GM19467 (cell line): ENCODE results near the gene STX7.

ENCODE experiments used
- ATAC-seq: cut with Tn5 transposase; IDR thresholded peaks from one replicate; pipeline ENCODE4 v1.9.1; 2021; ENCODE audit warnings: mild to moderate bottlenecking, moderate library complexity; ENCODE audit not compliant: unreplicated experiment

Gene STX7

DNA sequence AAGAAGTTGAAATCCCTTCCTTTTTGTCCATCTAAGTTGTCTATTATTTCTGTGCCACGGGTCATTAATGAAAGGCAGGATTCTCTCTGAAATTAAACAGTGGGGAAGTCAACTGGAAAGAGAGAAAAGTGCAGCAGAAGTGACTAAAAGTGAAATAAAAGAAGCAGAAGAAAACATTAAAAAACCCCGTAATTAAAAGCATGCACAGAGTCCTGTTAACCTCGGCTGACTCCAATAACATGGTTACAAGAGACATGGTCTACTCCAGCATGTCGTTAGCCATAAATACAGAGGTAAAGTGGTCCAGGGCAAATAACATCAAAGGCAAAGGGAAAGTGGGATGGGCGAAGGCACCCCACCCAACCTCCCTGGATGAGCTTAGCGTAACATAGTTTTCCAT is 98.6 kb downstream of the STX7 start:
- no peak for ATAC-seq

DNA sequence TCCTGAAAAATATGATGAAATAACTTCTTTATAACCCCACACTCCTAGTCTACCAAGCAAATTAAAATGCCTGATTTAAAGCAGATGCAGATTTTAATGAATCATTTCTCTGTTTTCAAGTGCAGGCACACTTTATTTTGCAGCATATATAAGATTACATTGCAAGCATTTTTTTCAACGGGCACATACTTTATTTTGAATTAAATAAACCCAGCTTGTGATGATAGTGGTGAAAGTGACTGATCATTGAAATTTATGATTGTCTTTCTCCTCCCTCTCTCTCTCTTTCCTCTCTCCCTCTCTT is 99.5 kb downstream of the STX7 start:
- no peak for ATAC-seq

DNA sequence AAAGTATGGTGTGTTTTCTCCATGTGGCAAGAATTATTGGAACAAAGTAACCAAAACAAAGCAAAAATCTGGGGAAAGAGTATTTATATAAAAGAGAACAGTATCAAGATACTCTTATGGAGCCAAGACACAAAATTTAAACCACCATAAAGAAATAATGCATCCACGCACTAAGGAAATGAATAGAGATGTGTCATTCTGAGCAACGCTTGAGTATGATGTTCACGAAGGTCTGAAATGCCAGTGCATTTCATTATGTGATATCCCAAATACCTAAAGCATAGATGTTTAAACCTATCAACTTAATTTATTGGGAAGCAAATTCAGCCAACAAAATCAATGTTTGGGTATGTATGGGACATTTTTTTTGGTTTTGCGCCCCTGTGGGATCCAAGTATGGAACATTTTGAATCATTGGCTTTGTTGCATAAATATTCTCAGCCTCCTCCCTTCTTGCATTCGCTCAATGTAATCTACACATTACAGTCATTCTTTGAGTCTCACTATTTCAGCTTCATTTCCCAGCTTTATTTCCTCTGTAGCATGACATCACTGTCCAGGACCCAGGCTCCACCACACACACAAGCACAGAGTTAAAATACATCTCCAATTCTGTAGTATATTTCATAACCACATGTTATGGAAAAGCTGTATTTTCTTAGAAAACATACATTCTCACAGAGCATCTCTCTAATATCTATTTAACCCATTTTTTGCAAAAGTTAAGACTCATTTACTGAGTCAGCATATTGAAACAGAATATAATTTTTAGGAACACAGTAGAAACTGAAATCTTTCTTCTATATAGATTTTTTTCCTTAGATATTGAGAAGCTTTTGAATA is 100.0 kb downstream of the STX7 start:
- ATAC-seq: no peak

DNA sequence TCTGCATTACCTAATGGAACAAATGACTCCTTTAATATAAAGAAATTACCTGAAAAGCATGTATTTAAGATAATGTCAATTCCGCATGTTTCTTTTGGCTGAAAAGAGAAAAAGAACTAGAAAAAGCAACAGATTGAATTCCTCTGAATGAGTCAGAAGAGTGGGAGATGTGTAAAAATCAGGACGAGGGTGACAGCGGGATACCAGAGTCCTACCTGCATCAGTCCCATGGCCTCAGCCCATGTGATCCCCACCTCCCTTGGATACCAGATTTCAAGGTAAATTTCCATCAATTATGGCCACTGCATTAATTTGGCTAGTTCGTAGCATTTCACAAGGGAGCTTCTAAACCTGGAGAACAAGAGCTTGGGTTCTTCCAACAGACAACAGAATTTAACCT is 101.6 kb downstream of the STX7 start:
- ATAC-seq: no peak

DNA sequence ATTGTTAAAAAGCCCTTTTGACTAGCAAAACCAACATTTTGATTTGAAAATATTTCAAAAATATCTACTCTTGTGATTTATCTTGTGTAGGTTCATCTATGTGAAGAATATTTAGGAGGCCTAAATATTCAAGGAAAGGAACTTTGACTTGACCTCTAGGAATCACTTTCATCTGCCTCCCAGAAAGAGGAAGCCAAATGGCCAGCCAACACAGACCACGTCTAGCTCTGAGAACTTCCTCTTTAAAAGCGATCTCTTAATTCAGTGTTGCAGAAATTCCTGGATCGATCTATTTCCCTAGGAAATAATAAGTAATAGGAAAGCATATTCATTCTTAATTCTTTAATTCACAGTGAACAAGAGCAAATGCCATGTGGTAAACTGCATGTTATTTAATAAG is 102.1 kb downstream of the STX7 start:
- no peak for ATAC-seq

DNA sequence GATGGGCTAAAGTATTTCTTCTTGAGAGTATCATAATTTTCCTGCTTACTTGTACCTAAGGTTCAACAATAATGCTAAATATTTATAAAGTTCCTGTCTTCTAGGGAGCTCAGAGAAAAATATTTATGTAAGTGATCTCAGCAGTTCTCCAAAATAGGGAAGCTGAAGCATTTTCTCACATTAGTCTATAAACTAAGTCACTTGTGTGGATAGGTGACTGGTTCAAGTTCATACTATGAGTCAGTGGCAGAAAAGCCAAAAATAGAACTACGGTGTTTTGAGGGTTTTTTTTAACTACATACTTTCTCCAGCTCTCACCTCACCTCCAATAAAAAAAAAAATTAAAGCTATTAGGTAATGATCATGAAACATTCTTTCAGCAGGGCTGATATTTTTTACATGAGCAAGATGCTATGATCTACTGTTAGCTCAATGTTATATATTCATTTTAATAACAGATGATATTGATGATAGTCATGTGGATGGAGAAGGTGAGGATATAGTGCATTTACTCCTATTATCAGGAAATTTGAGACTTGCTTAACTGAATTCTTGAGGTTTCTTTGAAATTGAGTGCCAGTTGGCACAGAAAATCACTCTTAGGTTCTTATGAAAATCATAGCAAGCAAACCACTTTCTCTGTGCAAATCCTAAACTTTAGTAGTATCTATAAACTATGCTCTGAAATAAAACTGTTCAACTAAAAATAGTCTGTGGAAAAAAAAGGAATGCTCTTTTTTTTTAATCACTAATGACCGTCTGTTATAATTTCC is 107.6 kb downstream of the STX7 start:
- ATAC-seq: no peak

DNA sequence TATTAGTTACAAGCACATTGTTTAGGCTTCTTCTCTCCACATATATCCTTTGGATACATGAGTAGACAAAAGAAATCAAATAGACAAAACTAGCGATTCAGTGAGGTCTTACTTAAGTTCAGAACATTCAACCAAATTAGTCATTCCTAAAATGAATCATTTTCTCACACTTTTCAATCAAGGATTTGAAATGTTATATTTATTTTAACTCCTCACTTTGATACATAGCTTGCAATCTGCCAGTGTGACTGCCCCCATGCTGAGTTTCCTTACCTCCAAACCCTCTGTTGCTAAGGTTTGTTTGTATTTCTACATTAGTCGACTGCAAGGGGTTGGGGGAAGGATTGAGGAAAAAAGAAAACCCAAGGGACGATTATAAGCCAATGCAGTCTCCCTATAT is 108.2 kb downstream of the STX7 start:
- no peak for ATAC-seq

DNA sequence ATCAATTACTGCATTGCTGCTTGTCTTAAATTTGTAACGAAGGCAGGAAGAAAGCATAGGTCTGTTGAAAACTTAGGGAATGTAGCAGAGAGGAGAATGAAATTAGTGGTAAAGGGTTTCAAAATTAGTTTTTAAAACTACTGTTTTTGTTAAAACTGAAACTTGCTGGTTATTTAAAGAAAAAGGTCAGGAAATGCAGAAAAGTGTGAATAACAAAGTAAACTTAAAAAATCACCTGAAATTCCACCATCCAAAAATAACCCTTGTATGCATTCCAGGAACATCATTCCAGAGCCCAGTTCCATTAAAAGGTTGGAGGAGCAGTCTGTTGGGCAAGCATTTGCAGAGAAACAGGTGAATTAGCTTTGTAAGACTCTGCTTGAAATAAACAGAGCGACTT is 108.6 kb downstream of the STX7 start:
- ATAC-seq: no peak

DNA sequence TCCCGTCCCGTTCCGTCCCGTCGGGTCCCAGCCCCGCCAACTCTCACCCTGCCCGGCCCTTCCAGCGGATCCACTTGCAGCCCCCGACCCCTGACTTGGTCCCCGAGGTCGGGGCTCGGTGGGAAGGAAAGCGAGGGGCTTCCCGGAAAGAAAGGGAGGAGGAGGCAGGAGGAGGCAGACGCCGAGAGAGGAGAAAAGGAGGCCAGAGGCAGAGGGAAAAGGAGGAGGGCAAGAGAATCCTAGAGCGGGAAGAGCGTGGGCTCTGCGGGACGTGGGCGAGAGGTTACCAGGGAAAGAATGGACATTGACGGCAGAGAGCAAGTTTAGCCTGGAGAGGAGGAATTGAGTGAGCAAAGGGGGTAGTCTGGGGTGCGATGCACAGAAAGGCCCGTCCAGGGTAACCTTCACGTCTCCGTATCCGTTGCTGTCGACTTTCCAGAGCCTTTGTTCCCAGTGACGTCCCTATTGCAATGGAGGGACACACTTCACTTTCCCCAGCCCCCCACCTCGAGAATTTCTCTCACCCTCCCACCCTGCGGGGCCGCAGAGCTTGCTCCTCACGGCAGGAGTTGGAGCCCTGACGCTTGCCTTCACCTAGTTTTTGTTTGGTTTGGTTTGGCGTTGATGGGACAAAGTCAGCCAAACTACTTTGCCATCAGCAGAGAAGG is 111.2 kb downstream of the STX7 start:
- ATAC-seq: no peak

DNA sequence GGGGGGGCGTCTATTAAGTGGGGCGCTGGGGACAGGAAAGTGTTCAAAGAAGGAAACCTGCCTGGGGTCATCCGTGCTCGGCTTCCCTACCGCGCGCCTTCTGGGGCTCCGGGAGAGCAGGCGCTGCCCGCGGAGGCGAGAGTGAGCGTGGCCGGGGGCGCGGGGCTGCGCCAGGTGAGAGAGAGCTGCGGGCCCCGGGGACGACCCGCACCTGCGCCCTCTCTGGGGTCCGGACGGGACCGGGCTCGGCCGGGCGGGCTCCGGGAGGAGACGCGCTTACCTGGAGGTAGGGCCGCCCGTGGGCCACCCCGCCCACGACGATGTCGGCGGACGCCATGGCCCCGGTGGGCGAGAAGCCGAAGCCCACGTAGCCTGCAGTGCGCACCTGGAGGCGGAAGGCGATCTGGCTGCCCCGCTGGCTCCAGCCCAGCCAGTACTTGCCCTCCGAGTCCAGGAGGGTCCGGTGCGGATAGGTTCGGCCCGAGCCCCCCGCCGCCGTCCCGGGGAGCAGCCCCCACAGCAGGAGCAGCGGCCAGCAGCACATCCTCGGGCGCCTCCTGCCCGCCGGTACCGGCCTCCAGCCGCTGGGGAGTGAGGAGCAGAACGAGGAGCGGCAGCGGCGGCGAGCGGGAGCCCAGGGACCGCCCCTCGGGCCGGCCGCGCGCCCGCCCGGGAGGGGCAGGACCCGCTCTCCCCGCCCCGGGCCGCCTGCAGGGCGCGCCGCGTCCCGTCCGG is 111.9 kb downstream of the STX7 start, which contains the start of gene MOXD1:
MOXD1 (minus strand) TSS at position 593 of the 735 bp plus-strand sequence; CDS start at position 544, 49 bp downstream.
- peak; percentile 49 for ATAC-seq

DNA sequence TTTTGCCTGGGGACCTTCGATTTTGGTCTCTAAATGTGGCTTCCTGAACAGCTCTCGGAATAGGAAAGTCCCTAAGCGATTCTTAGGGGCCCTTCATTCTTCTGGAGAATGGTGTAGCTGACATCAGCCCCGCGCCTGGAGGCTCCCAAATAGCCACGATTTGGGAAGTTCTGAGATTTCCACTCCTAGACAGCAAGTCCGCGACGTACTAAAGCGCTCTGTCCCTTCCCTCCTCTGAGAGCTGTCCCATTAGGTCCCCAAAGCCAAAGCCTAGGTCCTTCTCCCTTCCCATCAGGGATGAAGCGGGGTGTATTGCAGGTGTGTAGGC is 112.4 kb downstream of the STX7 start:
- no peak for ATAC-seq

DNA sequence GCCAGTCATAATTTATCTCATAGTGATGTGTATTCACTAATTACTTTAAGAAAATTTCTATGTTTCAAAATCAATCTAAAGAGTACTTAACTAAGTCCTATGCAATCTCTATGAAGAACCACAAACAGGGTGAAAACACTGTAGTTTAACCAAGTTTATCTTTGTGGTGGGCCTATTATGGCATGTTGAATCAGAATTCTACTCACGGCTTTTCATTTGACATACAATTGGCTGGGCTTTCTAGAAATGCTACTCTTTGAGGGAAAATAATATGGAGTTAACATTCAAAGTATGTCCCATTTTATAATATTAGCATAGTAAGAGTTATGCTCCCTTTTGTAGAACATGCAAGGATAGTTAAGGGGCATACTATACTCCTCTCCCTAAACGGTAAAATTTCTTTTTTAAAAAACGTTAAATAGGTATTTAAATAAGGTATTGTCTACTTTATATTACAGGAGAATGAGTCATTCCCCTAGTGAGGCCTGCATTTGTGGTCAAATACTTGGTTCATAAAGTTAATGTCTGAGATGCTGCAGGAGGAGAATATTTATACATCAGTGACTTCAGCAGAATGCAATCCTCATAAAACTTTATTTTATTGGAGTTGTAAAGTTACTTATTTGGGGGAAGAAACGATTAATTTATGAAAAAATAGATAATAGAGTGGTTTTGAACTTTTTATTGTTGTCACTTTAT is 113.4 kb downstream of the STX7 start:
- ATAC-seq: no peak
